Neural progenitor cell (in vitro differentiated cells): ENCODE results near the gene NTRK3. TPM values are rescaled to one million over a fixed set of nuclear protein-coding genes. Genes with fewer than 3 reads are reported as not detected.

Source experiments
- DNase-seq: peaks from one replicate; pipeline ENCODE4 v3.0.0-alpha.2; 2016; ENCODE audit warnings: low spot score
- H2AFZ ChIP-seq: fragments of 200-600 bp; sonication (generic); replicated peaks from 2 replicates; pipeline ENCODE4 v1.6.1; 2016; ENCODE audit warnings: antibody characterized with exemption
- H3F3A ChIP-seq: fragments of 200-600 bp; sonication (generic); 2 replicates; pipeline ENCODE4 v1.6.1; 2016; ENCODE audit warnings: antibody characterized with exemption, low read depth
- H3K27ac ChIP-seq: fragments of 200-600 bp; sonication (generic); 2 replicates; pipeline ENCODE4 v1.5.1; 2016; ENCODE audit warnings: mild to moderate bottlenecking
- H3K27me3 ChIP-seq: fragments of 200-600 bp; sonication (generic); 2 replicates; pipeline ENCODE4 v1.6.1; 2016; ENCODE audit warnings: mild to moderate bottlenecking, moderate library complexity
- H3K36me3 ChIP-seq: fragments of 200-600 bp; sonication (generic); 2 replicates; pipeline ENCODE4 v1.5.1; 2016
- H3K4me1 ChIP-seq: fragments of 200-600 bp; sonication (generic); 2 replicates; pipeline ENCODE4 v1.6.1; 2016; ENCODE audit warnings: mixed run types
- H3K4me2 ChIP-seq: fragments of 200-600 bp; sonication (generic); 2 replicates; pipeline ENCODE4 v1.6.1; 2016
- H3K4me3 ChIP-seq: fragments of 200-600 bp; sonication (generic); 2 replicates; pipeline ENCODE4 v1.5.1; 2016
- H3K79me2 ChIP-seq: fragments of 200-600 bp; sonication (generic); 2 replicates; pipeline ENCODE4 v1.6.1; 2016; ENCODE audit warnings: low read depth
- H3K9ac ChIP-seq: fragments of 200-600 bp; sonication (generic); 2 replicates; pipeline ENCODE4 v1.6.1; 2016
- H3K9me3 ChIP-seq: fragments of 200-600 bp; sonication (generic); 2 replicates; pipeline ENCODE4 v1.5.1; 2016; ENCODE audit warnings: low read depth
- H4K20me1 ChIP-seq: fragments of 200-600 bp; sonication (generic); 2 replicates; pipeline ENCODE4 v1.6.1; 2016; ENCODE audit warnings: low read depth
- H3K27ac Mint-ChIP-seq: 3 replicates; pipeline ENCODE4 v1.8.0; 2021; ENCODE audit warnings: mixed read lengths
- H3K27me3 Mint-ChIP-seq: 2 replicates; pipeline ENCODE4 v1.8.0; 2022; ENCODE audit warnings: low read depth, mild to moderate bottlenecking, inconsistent platforms, moderate library complexity, mixed read lengths; ENCODE audit not compliant: insufficient read depth
- H3K36me3 Mint-ChIP-seq: 3 replicates; pipeline ENCODE4 v1.8.0; 2021; ENCODE audit warnings: mixed read lengths
- H3K4me1 Mint-ChIP-seq: 3 replicates; pipeline ENCODE4 v1.8.0; 2021; ENCODE audit warnings: mixed read lengths
- H3K4me3 Mint-ChIP-seq: 3 replicates; pipeline ENCODE4 v1.8.0; 2021; ENCODE audit warnings: mild to moderate bottlenecking, moderate library complexity, mixed read lengths
- H3K9me3 Mint-ChIP-seq: 3 replicates; pipeline ENCODE4 v1.8.0; 2020; ENCODE audit warnings: mixed read lengths
- EZH2 ChIP-seq: fragments of 200-600 bp; sonication (generic); IDR thresholded peaks from 2 replicates; pipeline ENCODE4 v1.6.1; 2017; ENCODE audit warnings: antibody characterized with exemption, mild to moderate bottlenecking, moderate library complexity
- EZH2phosphoT487 ChIP-seq: fragments of 200-600 bp; sonication (generic); IDR thresholded peaks from 2 replicates; pipeline ENCODE4 v1.6.1; 2017; ENCODE audit warnings: antibody characterized with exemption
- total RNA-seq: library from RNA; depleted of rRNA; stranded (reverse); fragments of >200 nt; gene quantifications from 2 replicates; pipeline ENCODE4 v1.2.3, GENCODE V29; 2015; ENCODE audit warnings: low replicate concordance
- TF ChIP-seq, protein P1 (sequence below): fragments of 200-600 bp; sonication (generic); IDR thresholded peaks from 2 replicates; pipeline ENCODE4 v1.5.1; 2017; ENCODE audit warnings: antibody characterized with exemption, mild to moderate bottlenecking

Gene NTRK3
- total RNA-seq, 1 donor from 2014 or later: 2.0 TPM

DNA sequence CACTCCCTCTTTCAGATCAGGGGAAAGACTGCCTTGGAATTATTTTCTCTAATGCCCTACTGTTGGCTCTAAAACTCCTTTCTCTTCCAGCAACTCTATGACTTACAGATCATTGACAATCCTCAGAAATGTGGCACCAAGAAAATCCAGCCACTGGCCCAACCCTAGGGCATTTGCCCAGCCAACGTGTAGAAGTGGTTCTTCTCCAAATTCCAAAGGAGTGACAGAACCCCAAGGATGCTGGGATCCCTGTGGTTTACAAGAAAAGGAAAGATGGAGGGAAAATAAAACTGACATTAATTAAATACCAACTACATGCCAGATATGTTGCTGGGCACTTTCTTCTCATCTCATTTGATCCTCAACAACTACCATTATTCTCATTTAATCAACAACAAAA, 216.0 kb downstream of the NTRK3 start:
- no peaks in the 10 kb centered on the region for H3K9me3 ChIP-seq
- Mint-ChIP-seq H3K4me1 (peaks cover 3% of the 10 kb centered on the region), H3K36me3 (no peaks in the 10 kb centered on the region), H3K9me3 (no peaks in the 10 kb centered on the region), H3K27me3 (peaks cover 3% of the 10 kb centered on the region), H3K4me3 (no peak overlapping the region), H3K27ac (no peak overlapping the region)
- H3K4me3 ChIP-seq: no peak overlapping the region
- no peaks in the 10 kb centered on the region for H3K36me3 ChIP-seq
- TF ChIP-seq EZH2 (no peak), EZH2phosphoT487 (no peak)
- TF ChIP-seq, protein P1, sequence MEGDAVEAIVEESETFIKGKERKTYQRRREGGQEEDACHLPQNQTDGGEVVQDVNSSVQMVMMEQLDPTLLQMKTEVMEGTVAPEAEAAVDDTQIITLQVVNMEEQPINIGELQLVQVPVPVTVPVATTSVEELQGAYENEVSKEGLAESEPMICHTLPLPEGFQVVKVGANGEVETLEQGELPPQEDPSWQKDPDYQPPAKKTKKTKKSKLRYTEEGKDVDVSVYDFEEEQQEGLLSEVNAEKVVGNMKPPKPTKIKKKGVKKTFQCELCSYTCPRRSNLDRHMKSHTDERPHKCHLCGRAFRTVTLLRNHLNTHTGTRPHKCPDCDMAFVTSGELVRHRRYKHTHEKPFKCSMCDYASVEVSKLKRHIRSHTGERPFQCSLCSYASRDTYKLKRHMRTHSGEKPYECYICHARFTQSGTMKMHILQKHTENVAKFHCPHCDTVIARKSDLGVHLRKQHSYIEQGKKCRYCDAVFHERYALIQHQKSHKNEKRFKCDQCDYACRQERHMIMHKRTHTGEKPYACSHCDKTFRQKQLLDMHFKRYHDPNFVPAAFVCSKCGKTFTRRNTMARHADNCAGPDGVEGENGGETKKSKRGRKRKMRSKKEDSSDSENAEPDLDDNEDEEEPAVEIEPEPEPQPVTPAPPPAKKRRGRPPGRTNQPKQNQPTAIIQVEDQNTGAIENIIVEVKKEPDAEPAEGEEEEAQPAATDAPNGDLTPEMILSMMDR: no peak
- H3K27ac ChIP-seq: no peak overlapping the region
- peaks cover 4% of the 10 kb centered on the region for H3K4me1 ChIP-seq
- H2AFZ ChIP-seq: no peak overlapping the region
- H4K20me1 ChIP-seq: no peaks in the 10 kb centered on the region
- no peak for DNase-seq
- H3K27me3 ChIP-seq: no peaks in the 10 kb centered on the region
- no peak overlapping the region for H3K4me2 ChIP-seq
- H3F3A ChIP-seq: no peaks in the 10 kb centered on the region
- no peak overlapping the region for H3K9ac ChIP-seq
- H3K79me2 ChIP-seq: no peaks in the 10 kb centered on the region

DNA sequence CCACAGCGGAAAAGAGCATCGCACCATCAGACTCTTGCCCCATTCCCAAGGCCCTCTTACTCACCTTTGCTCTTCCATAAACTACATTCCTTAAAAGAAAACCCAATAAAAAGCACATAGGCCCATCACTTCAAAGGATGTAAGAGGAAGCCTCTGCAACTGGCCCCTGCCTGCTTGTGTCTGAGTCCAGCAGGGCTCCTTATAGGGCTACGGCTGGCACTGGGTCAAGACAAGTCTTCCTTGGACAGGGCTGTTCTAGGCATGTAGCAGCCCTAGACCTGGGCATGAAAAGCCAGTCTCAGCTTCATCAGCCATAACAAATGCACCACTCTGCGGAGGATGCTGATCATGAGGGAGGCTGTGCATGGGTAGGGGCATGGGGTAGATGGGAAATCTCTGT, 218.3 kb downstream of the NTRK3 start:
- H3K36me3 Mint-ChIP-seq: no peaks in the 10 kb centered on the region
- H3K27ac Mint-ChIP-seq: no peak overlapping the region
- Histone ChIP-seq H3F3A (no peaks in the 10 kb centered on the region), H3K79me2 (no peaks in the 10 kb centered on the region), H3K27me3 (no peaks in the 10 kb centered on the region), H3K4me3 (no peak overlapping the region), H3K4me1 (peaks cover 4% of the 10 kb centered on the region), H3K9ac (no peak overlapping the region), H3K9me3 (no peaks in the 10 kb centered on the region), H3K36me3 (no peaks in the 10 kb centered on the region), H4K20me1 (no peaks in the 10 kb centered on the region), H2AFZ (no peak overlapping the region), H3K27ac (no peak overlapping the region), H3K4me2 (no peak overlapping the region)
- peaks cover 3% of the 10 kb centered on the region for H3K4me1 Mint-ChIP-seq
- TF ChIP-seq, protein P1: no peak
- TF ChIP-seq EZH2 (no peak), EZH2phosphoT487 (no peak)
- no peak overlapping the region for H3K4me3 Mint-ChIP-seq
- H3K9me3 Mint-ChIP-seq: no peaks in the 10 kb centered on the region
- H3K27me3 Mint-ChIP-seq: no peaks in the 10 kb centered on the region
- DNase-seq: no peak

DNA sequence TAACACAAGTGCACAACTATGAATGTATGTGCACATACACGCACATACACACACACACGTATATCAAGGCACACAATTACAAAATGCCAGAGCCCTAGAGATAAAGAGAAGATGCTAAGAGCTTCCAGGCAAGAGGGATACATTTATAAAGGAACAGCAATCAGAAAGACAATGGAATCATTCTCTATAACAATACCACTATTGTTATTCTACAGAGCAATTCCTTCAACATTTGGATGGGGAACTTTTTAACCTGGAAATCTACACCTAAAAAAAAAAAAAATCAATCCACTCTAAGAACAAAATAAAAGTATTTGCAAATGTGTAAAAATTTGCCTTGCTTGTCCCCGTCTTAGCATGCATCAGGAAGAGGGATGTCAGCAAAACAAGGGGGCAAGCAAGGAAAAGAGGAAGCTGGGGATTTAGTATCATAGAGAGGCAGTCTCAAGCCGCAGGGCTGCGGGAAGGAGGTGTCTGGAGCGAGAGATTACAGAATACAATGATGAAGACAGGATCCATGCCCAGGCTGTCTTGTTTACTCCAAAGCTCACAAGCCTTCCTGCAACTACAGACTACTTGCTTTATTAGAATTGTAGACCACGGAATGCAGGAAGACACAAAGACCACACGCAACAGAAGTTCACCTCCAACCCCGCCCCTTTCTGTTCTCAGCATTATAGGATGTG, 220.2 kb downstream of the NTRK3 start:
- peaks cover 4% of the 10 kb centered on the region for H3K4me1 ChIP-seq
- Mint-ChIP-seq H3K36me3 (no peaks in the 10 kb centered on the region), H3K27ac (no peak overlapping the region), H3K9me3 (peaks cover 2% of the 10 kb centered on the region), H3K4me3 (no peak overlapping the region), H3K27me3 (peaks cover 3% of the 10 kb centered on the region), H3K4me1 (peaks cover 3% of the 10 kb centered on the region)
- H2AFZ ChIP-seq: no peak overlapping the region
- peak; percentile 30 for DNase-seq
- peak overlapping the region; percentile 50 for H3K4me2 ChIP-seq
- no peaks in the 10 kb centered on the region for H3F3A ChIP-seq
- no peaks in the 10 kb centered on the region for H3K27me3 ChIP-seq
- H3K9ac ChIP-seq: no peak overlapping the region
- H3K27ac ChIP-seq: no peak overlapping the region
- TF ChIP-seq EZH2phosphoT487 (no peak), EZH2 (no peak)
- TF ChIP-seq, protein P1: no peak
- no peaks in the 10 kb centered on the region for H3K79me2 ChIP-seq
- no peaks in the 10 kb centered on the region for H4K20me1 ChIP-seq
- no peak overlapping the region for H3K4me3 ChIP-seq
- no peaks in the 10 kb centered on the region for H3K9me3 ChIP-seq
- no peaks in the 10 kb centered on the region for H3K36me3 ChIP-seq
